Measurements from ENCODE around the gene FLT4. TPM values are rescaled to one million over a fixed set of nuclear protein-coding genes. Genes with fewer than 3 reads are reported as not detected.

The FLT4 gene
- total and polyA plus RNA-seq, 2 experiments from 2014 or later = 3.4 to 13.8 TPM

- no peak overlapping the region for H3K4me3 Mint-ChIP-seq
- H3K36me3 Mint-ChIP-seq (ENCODE audit: low read depth) = peaks cover 11% of the 10 kb centered on the region
- H3K36me3 ChIP-seq (ENCODE audit: insufficient read depth) = no peaks in the 10 kb centered on the region
- H3K79me2 ChIP-seq (replicated peaks; ENCODE audit: insufficient read depth) = no peaks in the 10 kb centered on the region
- no peak overlapping the region for H3K27ac ChIP-seq (ENCODE audit: low read depth)
- DNase-seq (ENCODE audit: low spot score) = no peak
- H3K27me3 Mint-ChIP-seq (ENCODE audit: insufficient read depth, low read depth, poor library complexity) = peaks cover 6% of the 10 kb centered on the region
- H2AFZ ChIP-seq = no peak overlapping the region
- H4K20me1 ChIP-seq (replicated peaks; ENCODE audit: insufficient read depth) = no peaks in the 10 kb centered on the region
- peak; percentile 32 to 57 for TF ChIP-seq CTCF (conservative IDR thresholded peaks at IDR 0.05; ENCODE audit: low read depth in 2 of 2)
- no peak for TF ChIP-seq ZNF331 (CRISPR knock-in tag; IDR thresholded peaks at IDR 0.05; ENCODE audit: low read depth)
- no peak overlapping the region for H3K4me2 ChIP-seq
- H3K9me2 ChIP-seq (ENCODE audit: insufficient read depth) = no peaks in the 10 kb centered on the region
- H3K4me1 ChIP-seq (ENCODE audit: insufficient read depth) = peaks cover 8% of the 10 kb centered on the region
- no peak for ATAC-seq
- H3K9me3 Mint-ChIP-seq = peaks cover 18% of the 10 kb centered on the region
- H3K4me1 Mint-ChIP-seq = peaks cover 11% of the 10 kb centered on the region
- no peaks in the 10 kb centered on the region for H3K27me3 ChIP-seq (ENCODE audit: insufficient read depth)
- no peaks in the 10 kb centered on the region for H3F3A ChIP-seq (replicated peaks; ENCODE audit: low read depth)
- H3K27ac Mint-ChIP-seq = no peak overlapping the region
- no peak overlapping the region for H3K4me3 ChIP-seq
Measured at GRCh38 chr5:180683220-180683922, 34.0 kb upstream of the FLT4 start.

- Histone ChIP-seq H3K27me3 (ENCODE audit: insufficient read depth) (no peaks in the 10 kb centered on the region), H3K4me2 (no peak overlapping the region), H3K36me3 (ENCODE audit: insufficient read depth) (no peaks in the 10 kb centered on the region), H3K9me2 (ENCODE audit: insufficient read depth) (no peaks in the 10 kb centered on the region), H2AFZ (no peak overlapping the region), H3F3A (replicated peaks; ENCODE audit: low read depth) (no peaks in the 10 kb centered on the region), H4K20me1 (replicated peaks; ENCODE audit: insufficient read depth) (no peaks in the 10 kb centered on the region), H3K4me1 (ENCODE audit: insufficient read depth) (peaks cover under 1% of the 10 kb centered on the region; the same call in 1 of the 2 replicates), H3K27ac (ENCODE audit: low read depth) (no peak overlapping the region), H3K4me3 (no peak overlapping the region), H3K79me2 (replicated peaks; ENCODE audit: insufficient read depth) (no peaks in the 10 kb centered on the region)
- ATAC-seq (no peak), DNase-seq (ENCODE audit: low spot score) (no peak)
- peaks cover 9% of the 10 kb centered on the region for H3K27me3 Mint-ChIP-seq (ENCODE audit: insufficient read depth, low read depth, poor library complexity)
- no peak overlapping the region for H3K27ac Mint-ChIP-seq
- no peak overlapping the region for H3K4me3 Mint-ChIP-seq
- peaks cover 10% of the 10 kb centered on the region; the same call in 2 of the 3 replicates for H3K4me1 Mint-ChIP-seq
- peaks cover 11% of the 10 kb centered on the region for H3K36me3 Mint-ChIP-seq (ENCODE audit: low read depth)
- peaks cover 18% of the 10 kb centered on the region for H3K9me3 Mint-ChIP-seq
- no peak for TF ChIP-seq STAT1 (IDR thresholded peaks at IDR 0.05; ENCODE audit: unreplicated experiment)
- no peak for TF ChIP-seq NANOG (IDR thresholded peaks at IDR 0.05; ENCODE audit: borderline replicate concordance)
- no peak for TF ChIP-seq POLR2AphosphoS5 (IDR thresholded peaks at IDR 0.05; ENCODE audit: low read depth)
- TF ChIP-seq, protein P1, sequence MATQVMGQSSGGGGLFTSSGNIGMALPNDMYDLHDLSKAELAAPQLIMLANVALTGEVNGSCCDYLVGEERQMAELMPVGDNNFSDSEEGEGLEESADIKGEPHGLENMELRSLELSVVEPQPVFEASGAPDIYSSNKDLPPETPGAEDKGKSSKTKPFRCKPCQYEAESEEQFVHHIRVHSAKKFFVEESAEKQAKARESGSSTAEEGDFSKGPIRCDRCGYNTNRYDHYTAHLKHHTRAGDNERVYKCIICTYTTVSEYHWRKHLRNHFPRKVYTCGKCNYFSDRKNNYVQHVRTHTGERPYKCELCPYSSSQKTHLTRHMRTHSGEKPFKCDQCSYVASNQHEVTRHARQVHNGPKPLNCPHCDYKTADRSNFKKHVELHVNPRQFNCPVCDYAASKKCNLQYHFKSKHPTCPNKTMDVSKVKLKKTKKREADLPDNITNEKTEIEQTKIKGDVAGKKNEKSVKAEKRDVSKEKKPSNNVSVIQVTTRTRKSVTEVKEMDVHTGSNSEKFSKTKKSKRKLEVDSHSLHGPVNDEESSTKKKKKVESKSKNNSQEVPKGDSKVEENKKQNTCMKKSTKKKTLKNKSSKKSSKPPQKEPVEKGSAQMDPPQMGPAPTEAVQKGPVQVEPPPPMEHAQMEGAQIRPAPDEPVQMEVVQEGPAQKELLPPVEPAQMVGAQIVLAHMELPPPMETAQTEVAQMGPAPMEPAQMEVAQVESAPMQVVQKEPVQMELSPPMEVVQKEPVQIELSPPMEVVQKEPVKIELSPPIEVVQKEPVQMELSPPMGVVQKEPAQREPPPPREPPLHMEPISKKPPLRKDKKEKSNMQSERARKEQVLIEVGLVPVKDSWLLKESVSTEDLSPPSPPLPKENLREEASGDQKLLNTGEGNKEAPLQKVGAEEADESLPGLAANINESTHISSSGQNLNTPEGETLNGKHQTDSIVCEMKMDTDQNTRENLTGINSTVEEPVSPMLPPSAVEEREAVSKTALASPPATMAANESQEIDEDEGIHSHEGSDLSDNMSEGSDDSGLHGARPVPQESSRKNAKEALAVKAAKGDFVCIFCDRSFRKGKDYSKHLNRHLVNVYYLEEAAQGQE (IDR thresholded peaks at IDR 0.05; ENCODE audit: unreplicated experiment) = no peak
- no peak for TF ChIP-seq EZH2 (IDR thresholded peaks at IDR 0.05; ENCODE audit: low read depth, unreplicated experiment)
- no peak for TF ChIP-seq CREB1 (CRISPR knock-in tag; IDR thresholded peaks at IDR 0.05; ENCODE audit: low read depth)
- TF ChIP-seq CTCF (conservative IDR thresholded peaks at IDR 0.05; ENCODE audit: low read depth in 2 of 2) = no peak
- no peak for TF ChIP-seq JUNB (IDR thresholded peaks at IDR 0.05; ENCODE audit: unreplicated experiment)
- no peak for TF ChIP-seq ZNF331 (CRISPR knock-in tag; IDR thresholded peaks at IDR 0.05; ENCODE audit: low read depth)
Measured at GRCh38 chr5:180682560-180682959, 33.2 kb upstream of the FLT4 start.
